ENCODE data around the gene TPM4.

The TPM4 gene

GRCh38 chr19:16133818-16134217 lies 57.5 kb downstream of the TPM4 start:
- DNase-seq: no peak

GRCh38 chr19:16134510-16134909 lies 58.2 kb downstream of the TPM4 start:
- DNase-seq: no peak

GRCh38 chr19:16135430-16136127 lies 59.3 kb downstream of the TPM4 start:
- no peak for DNase-seq

GRCh38 chr19:16136185-16136999 lies 60.1 kb downstream of the TPM4 start:
- no peak for DNase-seq

GRCh38 chr19:16139752-16140151 lies 63.5 kb downstream of the TPM4 start:
- no peak for DNase-seq

- DNase-seq: no peak
These were observed 64.7 kb downstream of the TPM4 start for GRCh38 chr19:16141043-16141442.

- DNase-seq: no peak
These were observed 65.8 kb downstream of the TPM4 start for GRCh38 chr19:16142032-16142580.

GRCh38 chr19:16143399-16144215 lies 67.3 kb downstream of the TPM4 start, which contains the start of gene HSH2D:
Gene HSH2D, plus strand, starts transcription at chr19:16143685. Its CDS starts 5,066 bp downstream, at chr19:16148751.
- DNase-seq: no peak

GRCh38 chr19:16144216-16144581 lies 67.9 kb downstream of the TPM4 start:
- DNase-seq: no peak

GRCh38 chr19:16146112-16146511 lies 69.8 kb downstream of the TPM4 start:
- no peak for DNase-seq

GRCh38 chr19:16148443-16149229 lies 72.3 kb downstream of the TPM4 start:
- no peak for DNase-seq
